OCI-M2 (cell line): ENCODE data around the gene PLCH2.

Experiments used
- DNase-seq: peaks from one replicate; lab custom pipeline; 2025; ENCODE audit not compliant: unreplicated experiment; lab: John Stamatoyannopoulos, UW

Gene PLCH2

DNA sequence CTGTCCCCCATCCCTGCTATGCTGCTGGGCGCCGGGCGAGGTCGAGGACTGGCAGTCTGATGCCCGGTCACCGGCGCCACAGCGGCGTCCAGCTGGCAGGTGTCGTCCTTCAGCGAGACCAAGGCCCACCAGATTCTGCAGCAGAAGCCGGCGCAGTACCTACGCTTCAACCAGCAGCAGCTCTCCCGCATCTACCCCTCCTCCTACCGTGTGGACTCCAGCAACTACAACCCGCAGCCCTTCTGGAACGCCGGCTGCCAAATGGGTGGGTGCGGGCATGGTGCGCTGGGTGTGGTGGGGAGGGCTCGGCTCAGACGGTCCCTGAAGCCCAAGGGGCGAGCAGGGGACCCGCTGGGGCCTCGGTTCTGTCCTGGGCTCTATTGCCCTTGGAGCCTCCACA lies 20.7 kb downstream of the PLCH2 start:
- DNase-seq: no peak

DNA sequence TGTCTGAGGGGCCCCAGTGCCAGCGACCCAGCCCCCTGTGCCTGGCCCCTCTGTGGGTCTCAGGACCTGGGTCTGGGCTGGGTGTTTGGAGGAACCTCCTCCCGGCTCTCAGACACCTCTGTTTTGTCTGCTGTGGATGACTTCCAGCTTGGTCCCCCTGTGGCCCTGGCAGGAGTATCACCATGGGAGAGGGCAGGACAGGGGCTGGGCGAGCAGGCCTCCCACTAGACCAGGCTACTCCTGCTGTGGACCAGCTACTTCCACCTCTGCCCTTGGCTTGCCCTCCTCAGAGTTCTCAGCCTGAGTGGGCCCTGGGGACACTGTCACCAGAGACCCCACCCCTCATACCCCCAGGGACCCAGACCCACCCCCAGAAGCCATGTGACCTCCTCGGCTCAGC lies 21.8 kb downstream of the PLCH2 start:
- DNase-seq: no peak

DNA sequence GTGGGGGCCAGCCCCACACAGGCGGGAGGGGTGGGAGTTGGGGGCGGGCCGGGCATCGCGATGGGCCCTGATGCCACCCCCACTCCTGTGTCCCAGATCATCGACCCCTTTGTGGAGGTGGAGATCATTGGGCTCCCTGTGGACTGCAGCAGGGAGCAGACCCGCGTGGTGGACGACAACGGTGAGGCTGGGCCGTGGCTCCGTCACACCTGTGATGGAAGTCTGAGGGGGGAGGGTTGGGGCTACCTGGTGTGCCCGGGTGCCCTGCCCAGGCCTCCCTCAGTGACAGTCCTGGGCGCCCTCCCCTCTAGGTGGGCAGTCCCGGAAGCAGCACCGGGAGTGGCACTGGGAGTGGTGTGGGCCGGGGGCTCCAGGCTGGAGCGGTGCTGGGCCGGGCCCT lies 22.6 kb downstream of the PLCH2 start:
- no peak for DNase-seq

DNA sequence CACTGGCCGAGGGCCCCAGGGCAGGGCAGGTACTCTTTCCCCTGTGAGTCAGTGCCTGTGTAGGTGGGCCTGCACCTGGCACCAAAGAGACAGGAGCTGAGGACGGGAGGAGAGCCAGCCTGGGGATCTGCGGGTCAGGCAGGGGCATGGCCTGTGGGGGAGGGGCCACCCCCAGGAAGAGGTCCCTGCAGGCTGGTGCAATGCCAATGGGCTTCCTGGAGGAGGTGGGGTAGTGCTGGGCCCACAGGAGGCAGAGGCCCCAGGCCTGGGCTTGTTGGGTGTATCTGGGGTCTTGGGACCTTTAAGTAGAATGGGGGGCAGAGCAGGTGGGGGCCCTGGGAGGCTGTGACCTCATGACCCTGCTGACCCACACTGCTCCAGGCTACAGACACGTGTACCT lies 23.2 kb downstream of the PLCH2 start:
- DNase-seq: no peak

DNA sequence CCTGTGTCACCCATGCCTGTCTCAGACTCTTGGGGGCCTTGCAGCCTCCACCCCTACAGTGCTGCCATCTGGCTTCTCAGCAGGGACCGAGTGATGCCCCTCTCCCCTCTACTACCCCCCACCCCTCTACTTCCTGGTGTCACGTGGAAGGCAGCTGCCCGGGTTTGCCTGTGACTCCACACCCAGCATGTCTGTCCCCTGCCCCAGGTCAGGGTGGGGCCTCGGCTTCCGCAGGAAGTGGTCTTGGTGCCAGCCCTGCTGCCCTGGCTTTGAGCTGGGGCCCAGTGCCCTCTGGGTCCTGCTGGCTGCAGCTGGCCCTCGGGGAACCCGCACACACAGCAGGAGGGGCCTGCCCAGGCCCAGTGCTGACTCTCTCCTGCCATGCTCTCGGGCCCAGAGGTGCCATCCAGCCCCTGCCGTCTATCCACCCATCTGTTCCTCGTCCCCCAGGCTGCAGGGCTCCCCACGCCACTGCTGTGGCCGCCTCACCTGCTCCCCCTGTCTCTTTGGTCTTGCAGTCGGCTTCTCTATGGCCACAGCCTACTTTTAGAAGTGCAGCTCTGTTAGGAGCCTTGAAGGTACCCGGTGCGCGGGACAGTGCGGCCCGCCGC lies 24.0 kb downstream of the PLCH2 start:
- DNase-seq: no peak

DNA sequence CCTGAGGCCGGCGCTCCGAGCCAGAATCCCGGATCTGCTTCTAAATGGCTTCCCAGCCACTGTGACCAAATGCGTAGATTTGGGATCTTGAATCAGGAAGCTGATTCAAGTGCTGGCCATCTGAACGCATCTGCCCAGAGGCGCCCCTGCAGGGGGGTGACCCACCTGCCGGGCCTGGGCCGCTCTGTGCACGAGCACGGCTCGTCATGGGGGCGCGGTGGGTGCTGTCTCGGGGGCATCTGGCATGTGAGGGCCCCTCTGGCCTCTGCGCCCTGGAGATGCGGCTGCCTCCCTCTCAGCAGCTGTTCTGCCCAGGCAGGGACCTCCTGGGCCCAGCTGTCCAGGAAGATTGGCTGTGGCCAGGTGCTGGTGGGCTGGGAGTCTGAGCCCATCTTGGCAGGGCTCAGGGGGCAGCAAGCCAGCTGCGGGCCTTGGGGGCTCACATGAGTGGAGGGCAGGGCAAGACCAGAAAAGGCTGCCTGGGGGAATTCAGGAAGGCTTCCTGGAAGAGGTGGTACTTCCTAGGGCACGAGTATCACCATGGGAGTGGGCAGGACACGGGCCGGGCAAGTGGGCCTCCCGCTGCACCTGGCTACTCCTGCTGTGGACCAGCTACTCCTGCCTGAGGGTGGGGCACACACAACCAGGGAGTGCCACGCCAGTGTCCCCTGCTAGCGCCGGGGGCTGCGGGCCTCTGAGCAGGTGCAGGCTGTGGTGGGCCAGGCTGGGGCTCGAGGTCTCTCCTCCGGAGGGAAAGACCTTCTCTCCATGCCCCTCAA lies 25.1 kb downstream of the PLCH2 start:
- DNase-seq: no peak

DNA sequence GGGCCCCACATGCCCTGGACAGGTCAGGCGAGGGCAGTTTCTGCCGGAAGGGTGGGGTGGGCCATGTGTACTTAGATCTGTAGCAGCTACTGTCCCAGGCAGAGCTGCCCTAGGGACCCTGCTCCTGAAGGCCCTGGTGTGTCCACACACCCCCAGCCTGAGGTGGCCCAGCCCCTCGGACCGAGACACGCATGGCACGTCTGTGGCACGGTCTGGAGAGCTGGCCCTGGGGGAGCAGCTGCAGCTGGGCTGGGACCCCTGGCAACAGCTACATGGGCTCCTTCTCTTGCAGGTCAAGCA lies 25.7 kb downstream of the PLCH2 start:
- DNase-seq: no peak

DNA sequence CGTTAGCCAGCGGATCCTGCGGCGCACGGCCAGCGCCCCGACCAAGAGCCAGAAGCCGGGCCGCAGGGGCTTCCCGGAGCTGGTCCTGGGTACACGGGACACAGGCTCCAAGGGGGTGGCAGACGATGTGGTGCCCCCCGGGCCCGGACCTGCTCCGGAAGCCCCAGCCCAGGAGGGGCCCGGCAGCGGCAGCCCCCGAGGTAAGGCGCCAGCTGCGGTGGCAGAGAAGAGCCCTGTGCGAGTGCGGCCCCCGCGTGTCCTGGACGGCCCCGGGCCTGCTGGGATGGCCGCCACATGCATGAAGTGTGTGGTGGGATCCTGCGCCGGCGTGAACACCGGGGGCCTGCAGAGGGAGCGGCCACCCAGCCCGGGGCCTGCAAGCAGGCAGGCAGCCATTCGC lies 26.1 kb downstream of the PLCH2 start:
- DNase-seq: no peak

DNA sequence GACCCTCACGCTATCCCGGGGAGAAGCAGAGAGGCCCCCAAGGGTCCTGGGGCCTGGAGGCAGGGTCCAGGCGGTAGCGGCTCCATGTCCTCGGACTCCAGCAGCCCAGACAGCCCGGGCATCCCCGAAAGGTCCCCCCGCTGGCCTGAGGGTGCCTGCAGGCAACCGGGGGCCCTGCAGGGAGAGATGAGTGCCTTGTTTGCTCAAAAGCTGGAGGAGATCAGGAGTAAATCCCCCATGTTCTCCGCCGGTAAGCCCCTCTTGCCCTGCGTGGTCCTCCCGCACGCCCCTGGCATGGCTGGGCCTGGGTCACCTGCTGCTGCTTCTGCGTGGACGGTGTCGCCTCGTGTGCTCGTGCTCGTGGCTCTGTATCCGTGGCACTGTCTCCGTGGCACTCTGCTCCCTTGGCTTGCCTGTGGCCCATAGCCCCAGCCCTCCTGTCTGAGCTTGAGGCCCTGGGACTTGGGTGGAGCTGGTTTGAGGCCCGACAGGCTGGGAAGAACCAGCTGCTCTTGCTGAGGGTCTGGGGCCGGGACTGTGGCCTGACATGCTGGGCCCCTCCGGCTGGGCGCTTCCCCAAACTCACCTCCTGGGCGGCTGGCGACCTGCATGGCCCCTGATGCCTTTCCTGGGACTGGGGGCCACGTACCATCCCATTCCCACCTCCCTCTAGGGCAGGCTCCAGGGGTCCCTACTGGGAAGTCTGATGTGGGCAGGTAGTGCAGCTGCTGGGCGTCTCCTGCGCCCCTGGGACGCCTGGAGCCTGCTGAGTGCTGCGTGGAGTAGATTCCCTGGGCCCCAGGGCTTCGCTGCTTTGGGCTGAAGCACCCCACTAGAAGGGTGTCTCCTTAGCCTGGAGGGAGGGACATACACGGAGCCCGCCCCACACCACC lies 26.8 kb downstream of the PLCH2 start:
- no peak for DNase-seq

DNA sequence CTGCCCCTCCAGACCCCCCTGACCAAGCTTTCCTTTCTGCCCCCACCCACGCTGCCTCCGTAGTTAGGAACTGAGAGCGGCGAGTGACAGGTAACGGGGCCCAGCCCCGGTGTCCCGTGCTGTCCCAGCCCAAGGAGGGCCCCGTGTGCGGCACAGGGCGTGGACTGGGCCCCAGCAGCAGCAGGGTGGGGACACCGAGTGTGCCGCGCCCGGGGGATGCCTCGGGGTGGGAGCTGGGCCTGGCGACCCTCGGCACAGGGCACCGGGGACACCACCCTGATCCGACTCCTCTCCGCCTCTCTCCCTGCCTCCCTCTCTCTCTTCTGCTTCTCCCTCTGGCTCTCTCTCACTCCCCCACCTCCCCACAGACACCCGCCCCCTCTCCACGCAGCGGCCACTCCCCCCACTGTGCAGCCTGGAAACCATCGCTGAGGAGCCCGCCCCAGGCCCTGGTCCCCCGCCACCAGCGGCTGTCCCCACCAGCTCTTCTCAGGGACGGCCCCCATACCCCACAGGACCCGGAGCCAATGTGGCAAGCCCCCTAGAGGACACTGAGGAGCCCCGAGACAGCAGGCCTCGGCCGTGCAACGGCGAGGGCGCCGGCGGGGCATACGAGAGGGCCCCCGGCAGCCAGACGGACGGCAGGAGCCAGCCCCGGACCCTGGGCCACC lies 27.6 kb downstream of the PLCH2 start:
- DNase-seq: no peak

DNA sequence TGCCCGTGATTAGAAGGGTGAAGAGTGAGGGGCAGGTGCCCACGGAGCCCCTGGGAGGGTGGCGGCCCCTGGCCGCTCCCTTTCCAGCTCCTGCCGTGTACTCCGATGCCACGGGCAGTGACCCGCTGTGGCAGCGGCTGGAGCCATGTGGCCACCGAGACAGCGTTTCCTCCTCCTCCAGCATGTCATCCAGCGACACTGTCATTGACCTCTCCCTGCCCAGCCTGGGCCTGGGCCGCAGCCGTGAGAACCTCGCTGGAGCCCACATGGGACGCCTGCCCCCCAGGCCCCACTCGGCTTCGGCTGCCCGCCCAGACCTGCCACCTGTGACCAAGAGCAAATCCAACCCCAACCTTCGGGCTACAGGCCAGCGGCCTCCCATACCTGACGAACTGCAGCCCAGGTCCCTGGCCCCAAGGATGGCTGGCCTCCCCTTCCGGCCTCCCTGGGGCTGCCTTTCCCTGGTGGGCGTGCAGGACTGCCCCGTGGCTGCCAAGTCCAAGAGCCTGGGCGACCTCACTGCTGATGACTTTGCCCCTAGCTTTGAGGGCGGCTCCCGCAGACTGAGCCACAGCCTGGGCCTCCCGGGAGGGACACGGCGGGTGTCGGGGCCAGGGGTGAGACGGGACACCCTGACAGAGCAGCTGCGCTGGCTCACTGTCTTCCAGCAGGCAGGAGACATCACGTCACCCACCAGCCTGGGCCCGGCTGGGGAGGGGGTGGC lies 28.3 kb downstream of the PLCH2 start:
- DNase-seq: no peak

DNA sequence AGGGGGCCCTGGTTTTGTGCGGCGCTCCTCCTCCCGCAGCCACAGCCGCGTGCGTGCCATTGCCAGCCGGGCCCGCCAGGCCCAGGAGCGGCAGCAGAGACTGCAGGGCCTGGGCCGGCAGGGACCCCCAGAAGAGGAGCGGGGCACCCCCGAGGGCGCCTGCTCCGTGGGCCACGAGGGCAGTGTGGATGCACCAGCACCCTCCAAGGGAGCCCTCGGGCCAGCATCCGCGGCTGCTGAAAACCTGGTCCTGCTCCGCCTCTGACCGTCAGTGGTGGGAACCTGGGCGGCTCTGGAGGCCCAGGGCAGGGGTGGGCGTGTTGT lies 28.8 kb downstream of the PLCH2 start:
- DNase-seq: no peak

DNA sequence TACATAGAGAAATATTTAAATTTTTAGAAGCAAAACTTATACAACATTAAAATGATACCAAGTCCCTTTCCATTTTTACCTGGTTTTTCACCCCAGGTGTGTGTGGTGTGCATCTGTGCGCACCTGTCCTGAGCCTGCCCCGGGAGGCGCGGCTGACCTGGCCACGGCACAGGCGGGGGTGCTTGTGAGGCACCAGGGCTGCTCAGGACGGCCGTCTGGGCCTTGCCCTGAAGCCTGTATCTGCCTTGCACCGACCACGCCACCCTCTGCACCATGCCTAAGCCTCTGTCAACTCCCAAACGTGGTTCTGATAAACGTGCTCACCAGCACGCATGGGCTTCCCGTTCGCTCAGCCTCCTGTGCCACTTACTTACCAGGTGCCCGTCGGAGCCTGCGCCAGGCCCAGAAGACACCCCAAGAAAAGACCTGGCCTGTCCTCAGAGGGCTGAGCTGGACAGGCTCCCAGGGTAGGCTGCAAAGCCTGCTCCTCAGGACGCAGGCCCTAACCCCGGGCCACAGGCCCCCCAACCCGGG lies 29.4 kb downstream of the PLCH2 start:
- no peak for DNase-seq

DNA sequence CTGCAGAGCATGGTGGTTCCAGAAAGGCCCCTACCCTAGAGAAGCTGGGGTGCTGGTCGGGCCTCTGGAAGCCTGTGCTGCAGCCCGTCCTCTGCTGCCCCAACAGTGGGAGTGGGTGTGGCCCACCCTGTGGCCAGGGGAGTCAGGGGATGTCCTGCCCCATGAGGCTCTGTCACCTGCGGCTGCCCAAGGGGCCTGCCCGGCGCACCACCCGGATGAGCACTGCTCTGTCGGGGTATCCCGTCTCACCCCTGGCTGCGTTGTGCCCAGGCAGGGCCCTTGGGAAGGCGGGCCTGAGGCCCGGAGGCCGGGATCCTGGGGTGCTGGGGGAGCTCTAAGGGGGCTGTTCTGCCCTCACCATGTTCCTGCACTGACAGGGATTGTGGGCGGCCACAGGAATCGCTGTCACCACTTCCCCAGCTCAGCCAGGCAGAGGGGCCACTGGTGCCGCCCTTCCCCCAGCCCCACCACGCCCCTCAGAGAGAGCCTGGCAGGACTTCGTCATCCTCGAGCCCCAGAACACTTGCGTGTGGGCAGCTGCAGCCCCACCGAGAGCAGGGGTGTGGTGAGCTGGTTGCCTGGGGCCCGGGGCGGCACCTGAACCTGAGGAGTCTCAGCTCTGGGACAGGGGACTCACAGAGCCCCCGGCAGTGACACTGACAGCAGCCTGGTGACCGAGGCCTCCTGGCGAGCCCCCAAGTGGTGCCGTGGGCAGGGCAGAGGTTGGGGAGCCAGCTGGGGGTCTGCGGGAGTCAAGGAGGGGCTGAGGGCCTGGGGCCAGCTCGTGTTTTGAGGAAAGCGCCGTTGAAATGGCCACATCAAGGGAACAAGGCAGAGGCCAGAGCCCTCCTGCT lies 30.1 kb downstream of the PLCH2 start:
- no peak for DNase-seq

DNA sequence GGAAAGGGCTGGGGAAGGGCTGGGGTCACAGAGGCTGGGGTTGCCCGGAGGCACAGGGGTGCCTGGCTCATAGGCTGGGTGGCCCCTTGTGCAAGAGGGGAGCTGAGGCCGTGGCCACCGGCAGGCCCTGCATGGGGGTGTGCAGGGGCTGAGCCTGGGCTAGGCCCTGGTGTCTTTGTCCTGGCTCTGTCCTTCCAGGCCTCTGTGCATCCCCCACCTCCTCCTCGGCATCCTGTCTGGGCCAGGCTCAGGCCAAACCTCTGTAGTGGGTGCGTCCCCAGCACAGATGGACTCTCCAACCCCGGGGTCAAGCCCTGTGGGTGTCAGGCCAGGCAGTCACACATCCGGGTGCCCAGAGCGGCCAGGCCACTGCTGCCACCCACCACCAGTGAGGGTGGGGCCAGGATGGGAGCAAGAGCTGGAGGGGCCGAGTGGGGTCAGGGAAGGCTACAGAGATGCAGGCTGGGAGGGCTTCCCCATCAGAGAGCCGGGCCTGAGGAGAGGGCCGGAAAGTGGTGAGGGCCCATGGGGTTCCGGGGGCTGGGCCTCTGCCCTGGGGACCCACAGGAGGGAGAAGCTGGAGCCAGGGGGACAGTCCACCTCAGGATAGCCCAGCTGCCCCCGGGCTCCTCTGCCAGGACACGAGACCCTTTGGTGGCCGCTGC lies 30.9 kb downstream of the PLCH2 start:
- DNase-seq: no peak

DNA sequence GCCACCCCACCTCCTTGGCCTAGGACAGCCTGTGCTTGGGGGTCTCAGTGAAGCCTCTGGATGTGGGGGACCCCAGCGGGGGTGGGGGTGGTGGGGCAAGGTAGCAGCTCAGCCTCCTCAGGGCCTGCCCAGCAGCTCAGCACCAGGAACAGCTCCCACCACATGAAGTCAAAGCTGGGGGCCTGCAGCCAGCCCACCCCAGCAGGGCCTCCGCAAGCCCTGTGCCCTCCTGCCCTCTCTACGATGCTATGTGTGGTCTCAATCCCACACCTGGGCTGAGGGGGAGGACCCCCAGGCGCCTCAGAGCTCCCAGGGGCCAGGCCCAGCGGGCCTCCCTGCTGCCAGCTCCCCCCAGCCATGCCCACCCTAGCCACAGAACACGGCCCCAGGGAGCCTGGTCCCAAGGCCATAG lies 31.7 kb downstream of the PLCH2 start:
- DNase-seq: no peak

DNA sequence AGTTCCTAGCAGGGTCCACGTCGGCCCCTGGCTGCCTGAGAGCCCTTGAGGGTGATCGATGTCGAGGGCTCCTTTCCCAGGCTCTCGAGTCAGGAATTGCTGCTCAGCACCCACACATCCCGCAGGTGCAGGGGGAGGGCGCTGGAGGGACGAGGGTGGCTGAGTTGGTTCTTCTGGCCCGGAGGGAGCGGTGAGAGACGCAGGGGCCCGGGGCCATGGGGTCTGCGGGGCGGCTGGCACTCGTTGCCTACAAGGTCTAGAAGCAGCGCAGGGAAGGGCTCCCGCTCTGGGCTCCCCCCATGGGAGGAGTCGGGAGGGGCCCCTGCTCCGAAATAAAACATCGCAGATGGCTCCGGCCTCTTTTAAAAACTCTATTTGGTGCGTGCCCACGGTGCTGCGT lies 32.1 kb downstream of the PLCH2 start:
- no peak for DNase-seq

DNA sequence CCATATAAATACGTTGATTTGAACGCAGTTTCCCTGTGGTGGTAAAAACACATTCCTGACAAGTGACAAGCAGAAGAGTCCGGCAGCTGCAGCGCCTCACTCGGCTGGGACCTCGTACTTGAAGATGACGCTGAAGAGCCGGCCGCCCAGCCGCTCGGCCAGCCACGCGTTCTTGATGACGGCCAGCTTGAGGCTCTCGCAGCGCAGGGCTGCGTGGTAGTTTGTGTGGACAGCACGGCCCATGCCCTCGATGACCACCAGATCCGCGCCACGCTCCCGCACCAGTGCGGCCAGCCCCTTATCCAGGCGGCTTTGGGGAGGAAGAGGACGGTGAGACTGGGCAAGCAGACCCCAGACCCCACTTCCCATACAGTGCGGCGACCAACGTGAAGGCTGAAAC lies 32.7 kb downstream of the PLCH2 start:
- DNase-seq: no peak

DNA sequence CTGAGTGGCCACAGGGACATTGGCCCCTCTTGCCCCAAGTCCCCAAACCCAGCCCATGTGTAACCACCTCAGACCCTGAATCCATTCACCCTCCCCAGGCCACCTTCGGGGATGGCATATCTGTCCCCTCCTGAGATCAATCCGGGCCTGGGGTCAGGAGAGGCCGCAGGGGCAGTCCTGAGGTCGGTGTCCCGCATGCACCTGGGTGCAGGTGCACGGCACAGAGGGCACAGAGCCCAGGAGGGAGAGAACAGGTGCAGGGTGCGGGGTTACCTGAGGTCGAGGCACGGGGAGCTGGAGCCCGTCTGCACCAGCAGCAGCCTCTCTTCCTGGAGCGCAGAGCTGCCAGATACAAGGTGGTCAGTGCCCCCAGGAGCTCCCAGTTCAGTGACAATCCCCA lies 33.5 kb downstream of the PLCH2 start:
- DNase-seq: no peak
